ENCODE results near the gene FBXO17. TPM values are rescaled to one million over a fixed set of nuclear protein-coding genes. Genes with fewer than 3 reads are reported as not detected.
"Not testable (repeated sequence)": the region's sequence is repeated elsewhere in the genome, so short reads cannot be mapped to it uniquely, and the experiment has no call there.

Gene FBXO17
- total and polyA plus RNA-seq, 4 donors, result 8.3 to 33.0 (median 24.8) TPM

- no peak overlapping the region for H3K4me3 ChIP-seq (ENCODE audit: low read length in 2 of 2)
- DNase-seq, result peak in 1 of 2 donors; percentile 48
- intact Hi-C loops (cut with DNase I), result no loop called here
- no peak overlapping the region for H3K27ac ChIP-seq (ENCODE audit: low read depth in 1 of 2, low read length in 2 of 2)
- no peaks in the 10 kb centered on the region for H3K4me1 ChIP-seq (ENCODE audit: control insufficient read depth in 1 of 2, insufficient read depth in 2 of 2, low read length in 2 of 2)
- ATAC-seq (ENCODE audit: low FRiP score), result peak; percentile 59
- no peaks in the 10 kb centered on the region for H3K36me3 ChIP-seq (ENCODE audit: control insufficient read depth in 1 of 2, insufficient read depth in 2 of 2, low read length in 1 of 2)
- no peaks in the 10 kb centered on the region for H3K27me3 ChIP-seq (ENCODE audit: control insufficient read depth in 1 of 2, insufficient read depth in 2 of 2, low read length in 1 of 2)
- H3K9me3 ChIP-seq (ENCODE audit: control insufficient read depth, low read length), result no peaks in the 10 kb centered on the region
- WGBS, 2 donors, result 86 to 90% methylated on average over 20 of the region's 20 CpGs
These were observed 32.9 kb downstream of the FBXO17 start for GRCh38 chr19:38942471-38943181.

- whole genome bisulfite sequencing, 2 donors, result 77 to 81% methylated on average over 2 of the region's 2 CpGs
- ATAC-seq (ENCODE audit: low FRiP score), result no peak
- no peak overlapping the region for H3K27ac ChIP-seq (ENCODE audit: low read depth in 1 of 2, low read length in 2 of 2)
- H3K36me3 ChIP-seq (ENCODE audit: control insufficient read depth in 1 of 2, insufficient read depth in 2 of 2, low read length in 1 of 2), result no peaks in the 10 kb centered on the region
- no peaks in the 10 kb centered on the region for H3K27me3 ChIP-seq (ENCODE audit: control insufficient read depth in 1 of 2, insufficient read depth in 2 of 2, low read length in 1 of 2)
- H3K9me3 ChIP-seq (ENCODE audit: control insufficient read depth, low read length), result no peaks in the 10 kb centered on the region
- peak in 1 of 2 donors; percentile 30 for DNase-seq
- intact Hi-C loops (cut with DNase I), result no loop called here
- H3K4me1 ChIP-seq (ENCODE audit: control insufficient read depth in 1 of 2, insufficient read depth in 2 of 2, low read length in 2 of 2), result no peaks in the 10 kb centered on the region
- no peak overlapping the region for H3K4me3 ChIP-seq (ENCODE audit: low read length in 2 of 2)
These were observed 33.6 kb downstream of the FBXO17 start for GRCh38 chr19:38941979-38942378.

GRCh38 chr19:38941466-38941865 lies 34.1 kb downstream of the FBXO17 start:
- H3K9me3 ChIP-seq (ENCODE audit: control insufficient read depth, low read length); intact Hi-C loops (cut with DNase I); DNase-seq; H3K4me3 ChIP-seq (ENCODE audit: low read length in 2 of 2); H3K27ac ChIP-seq (ENCODE audit: low read depth in 1 of 2, low read length in 2 of 2); ATAC-seq (ENCODE audit: low FRiP score); H3K4me1 ChIP-seq (ENCODE audit: control insufficient read depth in 1 of 2, insufficient read depth in 2 of 2, low read length in 2 of 2); H3K36me3 ChIP-seq (ENCODE audit: control insufficient read depth in 1 of 2, insufficient read depth in 2 of 2, low read length in 1 of 2); H3K27me3 ChIP-seq (ENCODE audit: control insufficient read depth in 1 of 2, insufficient read depth in 2 of 2, low read length in 1 of 2): not testable (repeated sequence)
- WGBS, 2 donors, result 85 to 91% methylated on average over 5 of the region's 5 CpGs

- Histone ChIP-seq H3K4me1 (ENCODE audit: control insufficient read depth in 1 of 2, insufficient read depth in 2 of 2, low read length in 2 of 2) (no peaks in the 10 kb centered on the region), H3K27ac (ENCODE audit: low read depth in 1 of 2, low read length in 2 of 2) (no peak overlapping the region), H3K9me3 (ENCODE audit: control insufficient read depth, low read length) (no peaks in the 10 kb centered on the region), H3K36me3 (ENCODE audit: control insufficient read depth in 1 of 2, insufficient read depth in 2 of 2, low read length in 1 of 2) (no peaks in the 10 kb centered on the region), H3K4me3 (ENCODE audit: low read length in 2 of 2) (no peak overlapping the region), H3K27me3 (ENCODE audit: control insufficient read depth in 1 of 2, insufficient read depth in 2 of 2, low read length in 1 of 2) (no peaks in the 10 kb centered on the region)
- DNase-seq (no peak), ATAC-seq (ENCODE audit: low FRiP score) (no peak)
- 35 to 40% methylated on average over 5 of the region's 5 CpGs for WGBS, 2 donors
- intact Hi-C loops (cut with DNase I), result loop anchor here in 1 of 2 donors (10.0 kb wide), 1 partner anchor 395 kb away; no protein-coding TSS in a partner anchor
These were observed 35.6 kb downstream of the FBXO17 start for GRCh38 chr19:38939957-38940356.

GRCh38 chr19:38933544-38933943 lies 42.0 kb downstream of the FBXO17 start:
- 89 to 91% methylated on average over 4 of the region's 4 CpGs for whole genome bisulfite sequencing, 2 donors
- H3K27me3 ChIP-seq (ENCODE audit: control insufficient read depth in 1 of 2, insufficient read depth in 2 of 2, low read length in 1 of 2), result no peaks in the 10 kb centered on the region
- DNase-seq (no peak), ATAC-seq (ENCODE audit: low FRiP score) (no peak)
- H3K4me3 ChIP-seq (ENCODE audit: low read length in 2 of 2), result no peak overlapping the region
- no peaks in the 10 kb centered on the region for H3K9me3 ChIP-seq (ENCODE audit: control insufficient read depth, low read length)
- no peaks in the 10 kb centered on the region for H3K4me1 ChIP-seq (ENCODE audit: control insufficient read depth in 1 of 2, insufficient read depth in 2 of 2, low read length in 2 of 2)
- intact Hi-C loops (cut with DNase I), result loop anchor here in 1 of 2 donors (10.0 kb wide), 1 partner anchor 389 kb away; no protein-coding TSS in a partner anchor
- no peak overlapping the region for H3K27ac ChIP-seq (ENCODE audit: low read depth in 1 of 2, low read length in 2 of 2)
- H3K36me3 ChIP-seq (ENCODE audit: control insufficient read depth in 1 of 2, insufficient read depth in 2 of 2, low read length in 1 of 2), result no peaks in the 10 kb centered on the region

GRCh38 chr19:38932425-38933179 lies 42.9 kb downstream of the FBXO17 start:
- DNase-seq (no peak), ATAC-seq (ENCODE audit: low FRiP score) (no peak)
- Histone ChIP-seq H3K4me3 (ENCODE audit: low read length in 2 of 2) (no peak overlapping the region), H3K4me1 (ENCODE audit: control insufficient read depth in 1 of 2, insufficient read depth in 2 of 2, low read length in 2 of 2) (no peaks in the 10 kb centered on the region), H3K27ac (ENCODE audit: low read depth in 1 of 2, low read length in 2 of 2) (no peak overlapping the region), H3K27me3 (ENCODE audit: control insufficient read depth in 1 of 2, insufficient read depth in 2 of 2, low read length in 1 of 2) (no peaks in the 10 kb centered on the region), H3K36me3 (ENCODE audit: control insufficient read depth in 1 of 2, insufficient read depth in 2 of 2, low read length in 1 of 2) (no peaks in the 10 kb centered on the region), H3K9me3 (ENCODE audit: control insufficient read depth, low read length) (no peaks in the 10 kb centered on the region)
- intact Hi-C loops (cut with DNase I), result loop anchor here in 1 of 2 donors (10.0 kb wide), 1 partner anchor 388 kb away; no protein-coding TSS in a partner anchor
- 88 to 90% methylated on average over 29 of the region's 29 CpGs for WGBS, 2 donors

GRCh38 chr19:38931521-38931793 lies 44.1 kb downstream of the FBXO17 start:
- H3K27ac ChIP-seq (ENCODE audit: low read depth in 1 of 2, low read length in 2 of 2), result no peak overlapping the region
- no peaks in the 10 kb centered on the region for H3K36me3 ChIP-seq (ENCODE audit: control insufficient read depth in 1 of 2, insufficient read depth in 2 of 2, low read length in 1 of 2)

GRCh38 chr19:38930776-38931520 lies 44.6 kb downstream of the FBXO17 start, which contains the start of gene MRPS12:
Gene MRPS12, plus strand, starts transcription at chr19:38930944. Its CDS starts 351 bp downstream, at chr19:38931295.
- peak within 1 kb of the TSS in 1 of 2 donors; percentile 69 for H3K27ac ChIP-seq (ENCODE audit: low read depth in 1 of 2, low read length in 2 of 2)
- intact Hi-C loops (cut with DNase I), result loop anchor here (1.0 to 10.0 kb wide), 2 partner anchors 386 to 387 kb away; no protein-coding TSS in a partner anchor
- no peaks in the 10 kb centered on the region for H3K4me1 ChIP-seq (ENCODE audit: control insufficient read depth in 1 of 2, insufficient read depth in 2 of 2, low read length in 2 of 2)
- DNase-seq, result peak; percentile 99
- peak; percentile 98 for ATAC-seq (ENCODE audit: low FRiP score)
- H3K9me3 ChIP-seq (ENCODE audit: control insufficient read depth, low read length), result no peaks in the 10 kb centered on the region
- H3K27me3 ChIP-seq (ENCODE audit: control insufficient read depth in 1 of 2, insufficient read depth in 2 of 2, low read length in 1 of 2), result no peaks in the 10 kb centered on the region
- H3K4me3 ChIP-seq (ENCODE audit: low read length in 2 of 2), result peak within 1 kb of the TSS; percentile 58 to 92
- H3K36me3 ChIP-seq (ENCODE audit: control insufficient read depth in 1 of 2, insufficient read depth in 2 of 2, low read length in 1 of 2), result no peaks in the 10 kb centered on the region
- 0% methylated on average over 40 of the region's 40 CpGs for WGBS, 2 donors

More at GRCh38 chr19:38931521-38931793, 44.1 kb downstream of the FBXO17 start:
- ATAC-seq (ENCODE audit: low FRiP score) (no peak), DNase-seq (no peak)
- intact Hi-C loops (cut with DNase I), result loop anchor here in 1 of 2 donors (10.0 kb wide), 1 partner anchor 387 kb away; no protein-coding TSS in a partner anchor
- peak overlapping the region in 1 of 2 donors; percentile 92 for H3K4me3 ChIP-seq (ENCODE audit: low read length in 2 of 2)
- WGBS, 2 donors, result 23 to 27% methylated on average over 8 of the region's 8 CpGs
- no peaks in the 10 kb centered on the region for H3K9me3 ChIP-seq (ENCODE audit: control insufficient read depth, low read length)
- H3K27me3 ChIP-seq (ENCODE audit: control insufficient read depth in 1 of 2, insufficient read depth in 2 of 2, low read length in 1 of 2), result no peaks in the 10 kb centered on the region
- no peaks in the 10 kb centered on the region for H3K4me1 ChIP-seq (ENCODE audit: control insufficient read depth in 1 of 2, insufficient read depth in 2 of 2, low read length in 2 of 2)

Data from aorta (tissue), 5 donors.